K562 (cell line): ENCODE results near the gene ZNF500.

Source experiments
- BRF2 ChIP-seq: IDR thresholded peaks from 3 replicates; pipeline ENCODE4 v1.6.1; 2011; ENCODE audit warnings: borderline replicate concordance, mild to moderate bottlenecking; ENCODE audit not compliant: insufficient read length, insufficient read depth
- CTCF ChIP-seq, 3 experiments: IDR thresholded peaks in 2 of 3; conservative IDR thresholded peaks in 1 of 3; 2 replicates each; pipeline ENCODE4 v1.5.1; 2011 to 2012; ENCODE audit warnings: low read length in 3 of 3, mild to moderate bottlenecking in 3 of 3, control low read depth in 2 of 3, improper control_type of control experiment in 1 of 3, inconsistent platforms in 1 of 3, low read depth in 1 of 3, mixed read lengths in 1 of 3, moderate library complexity in 1 of 3; ENCODE audit not compliant: insufficient read depth in 2 of 3
- GTF3C2 ChIP-seq: IDR thresholded peaks from 3 replicates; pipeline ENCODE4 v1.6.1; 2011; ENCODE audit warnings: borderline replicate concordance, mild to moderate bottlenecking, moderate library complexity; ENCODE audit not compliant: insufficient read length; ENCODE audit errors: extremely low read depth
- NFE2L1 ChIP-seq: fragments of 450-650 bp; IDR thresholded peaks from 2 replicates; pipeline ENCODE4 v1.6.1; 2016; ENCODE audit warnings: missing genetic modification characterization, low read depth, mild to moderate bottlenecking, missing compliant biosample characterization, moderate library complexity, borderline replicate concordance
- NR2C2 ChIP-seq, 2 experiments: fragments of 200-800 bp in 1 of 2; sonication (Bioruptor generic) in 1 of 2; sonication (generic) in 1 of 2; formaldehyde crosslinking in 1 of 2; IDR thresholded peaks; 2 replicates each; pipeline versions ENCODE4 v1.6.1 to v1.8.0; 2016 to 2022; ENCODE audit warnings: mild to moderate bottlenecking in 1 of 2, missing compliant biosample characterization in 1 of 2, missing genetic modification characterization in 1 of 2, missing genetic modification reagents in 1 of 2
- PML ChIP-seq: IDR thresholded peaks from 2 replicates; pipeline ENCODE4 v1.6.1; 2012; ENCODE audit warnings: low read length, inconsistent platforms
- POLR2A ChIP-seq: fragments of 450-650 bp; conservative IDR thresholded peaks from 2 replicates; pipeline ENCODE4 v1.6.1; 2016
- PRDM10 ChIP-seq: fragments of 450-650 bp; IDR thresholded peaks from 2 replicates; pipeline ENCODE4 v1.6.1; 2018; ENCODE audit not compliant: partially characterized antibody
- YY1 ChIP-seq, 3 experiments: IDR thresholded peaks; 2 replicates each; pipeline ENCODE4 v1.6.1; 2011; ENCODE audit warnings: low read length in 2 of 3, mild to moderate bottlenecking in 2 of 3, moderate library complexity in 2 of 3, borderline replicate concordance in 1 of 3, control low read depth in 1 of 3, low read depth in 1 of 3; ENCODE audit not compliant: insufficient read depth in 3 of 3, insufficient replicate concordance in 2 of 3, control insufficient read depth in 1 of 3, insufficient read length in 1 of 3; ENCODE audit errors: extremely low read depth in 1 of 3
- ZBTB26 ChIP-seq: fragments of 450-650 bp; formaldehyde crosslinking; IDR thresholded peaks from 2 replicates; pipeline ENCODE4 v1.4.0; 2022; ENCODE audit warnings: missing genetic modification characterization

GRCh38 chr16:4737545-4737944 is 29.4 kb downstream of the ZNF500 start:
- TF ChIP-seq GTF3C2 (no peak), POLR2A (no peak), YY1 (IDR thresholded peaks at IDR 0.05; ENCODE audit: borderline replicate concordance in 1 of 3, control insufficient read depth in 1 of 3, extremely low read depth in 1 of 3, insufficient read depth in 3 of 3, insufficient read length in 1 of 3, insufficient replicate concordance in 2 of 3, low read depth in 1 of 3, low read length in 2 of 3) (no peak), CTCF (IDR thresholded peaks at IDR 0.05 in 2 of 3, conservative IDR thresholded peaks at IDR 0.05 in 1 of 3; ENCODE audit: insufficient read depth in 2 of 3, low read depth in 1 of 3, low read length in 3 of 3) (no peak), ZBTB26 (no peak), BRF2 (no peak), PML (no peak), NR2C2 (CRISPR knock-in tag; IDR thresholded peaks at IDR 0.05) (no peak), NR2C2 (tag; IDR thresholded peaks at IDR 0.05) (no peak), PRDM10 (no peak), NFE2L1 (no peak)
